CD4-positive, alpha-beta T cell (primary cell): ENCODE results near the gene RBM20. TPM values are rescaled to one million over a fixed set of nuclear protein-coding genes. Genes with fewer than 3 reads are reported as not detected.

ENCODE experiments used
- ATAC-seq: fragments of 200-7000 bp; cut with Tn5 transposase; one replicate; pipeline ENCODE4 v1.10.0; 2022; ENCODE audit warnings: mild to moderate bottlenecking; ENCODE audit not compliant: poor library complexity
- CTCF ChIA-PET: fragments of 350-600 bp; sonication (Branson Sonifier 250); formaldehyde crosslinking; loops from one replicate; lab custom pipeline; 2021; ENCODE audit warnings: antibody characterized with exemption, inconsistent platforms; lab: Charles Lee
- POLR2A ChIA-PET: fragments of 350-600 bp; sonication (Branson Sonifier 250); formaldehyde crosslinking; loops from one replicate; lab custom pipeline; 2021; ENCODE audit warnings: antibody characterized with exemption, inconsistent platforms; lab: Charles Lee
- DNase-seq, 14 experiments: peaks; one replicate each; pipeline ENCODE4 v3.0.0-alpha.2; 2013 to 2020; ENCODE audit warnings: mixed read lengths in 2 of 14
- H3K27ac ChIP-seq, 2 donors: one replicate each; pipeline versions ENCODE4 v1.5.1 to v1.7.0; 2013; ENCODE audit warnings: low read length in 2 of 2, low read depth in 1 of 2, mild to moderate bottlenecking in 1 of 2
- H3K27me3 ChIP-seq, 2 experiments: 1 replicate in 1 of 2; 2 replicates in 1 of 2; pipeline versions ENCODE4 v1.6.1 to v1.7.0; 2013; ENCODE audit warnings: low read length in 2 of 2, control low read depth in 1 of 2, mild to moderate bottlenecking in 1 of 2, moderate library complexity in 1 of 2; ENCODE audit not compliant: insufficient read depth in 2 of 2, control insufficient read depth in 1 of 2
- H3K36me3 ChIP-seq: one replicate; pipeline ENCODE4 v1.6.1; 2013; ENCODE audit warnings: low read length, control low read depth; ENCODE audit not compliant: insufficient read depth
- H3K4me1 ChIP-seq: one replicate; pipeline ENCODE4 v1.6.1; 2013; ENCODE audit warnings: low read length, control low read depth; ENCODE audit not compliant: insufficient read depth
- H3K4me3 ChIP-seq: one replicate; pipeline ENCODE4 v1.5.1; 2013; ENCODE audit warnings: mild to moderate bottlenecking, low read length, moderate library complexity
- H3K9me3 ChIP-seq, 2 experiments: 1 replicate in 1 of 2; 2 replicates in 1 of 2; pipeline versions ENCODE4 v1.6.1 to v1.7.0; 2013; ENCODE audit warnings: low read length in 2 of 2, mild to moderate bottlenecking in 2 of 2, control low read depth in 1 of 2, moderate library complexity in 1 of 2; ENCODE audit not compliant: control insufficient read depth in 1 of 2, insufficient read depth in 1 of 2
- H3K27ac Mint-ChIP-seq: one replicate; pipeline ENCODE4 v1.8.0; 2020; ENCODE audit warnings: mixed read lengths
- H3K27me3 Mint-ChIP-seq: one replicate; pipeline ENCODE4 v1.8.0; 2021; ENCODE audit warnings: mixed read lengths
- H3K36me3 Mint-ChIP-seq: one replicate; pipeline ENCODE4 v1.8.0; 2021; ENCODE audit warnings: low read depth, mixed read lengths
- H3K4me1 Mint-ChIP-seq: one replicate; pipeline ENCODE4 v1.8.0; 2021; ENCODE audit warnings: low read depth, mixed read lengths
- H3K4me3 Mint-ChIP-seq: one replicate; pipeline ENCODE4 v1.8.0; 2020; ENCODE audit warnings: mild to moderate bottlenecking, mixed read lengths
- H3K9me3 Mint-ChIP-seq: one replicate; pipeline ENCODE4 v1.8.0; 2020; ENCODE audit warnings: mixed read lengths
- intact Hi-C, 2 experiments: fragments of 100-400 bp; cut with DNase I in 1 of 2; cut with micrococcal nuclease in 1 of 2; formaldehyde crosslinking; loops; one replicate each; pipeline versions ENCODE4 v1.15.1 to v1.9.0; 2023 to 2025; cut with DNase I, micrococcal nuclease
- total RNA-seq, 174 experiments: library from RNA in 2 of 174; stranded (reverse) in 2 of 174; gene quantifications; one replicate each; pipeline ENCODE4 v1.2.3 and lab custom pipeline; 2021 to 2026
- TF ChIP-seq, protein P1 (sequence below): fragments of 200-600 bp; IDR thresholded peaks from one replicate; pipeline ENCODE4 v1.8.0; 2022; ENCODE audit warnings: antibody characterized with exemption, mild to moderate bottlenecking

The RBM20 gene
- total RNA-seq, 2 experiments from 2014 or later = 0.91 to 1.1 TPM

DNA sequence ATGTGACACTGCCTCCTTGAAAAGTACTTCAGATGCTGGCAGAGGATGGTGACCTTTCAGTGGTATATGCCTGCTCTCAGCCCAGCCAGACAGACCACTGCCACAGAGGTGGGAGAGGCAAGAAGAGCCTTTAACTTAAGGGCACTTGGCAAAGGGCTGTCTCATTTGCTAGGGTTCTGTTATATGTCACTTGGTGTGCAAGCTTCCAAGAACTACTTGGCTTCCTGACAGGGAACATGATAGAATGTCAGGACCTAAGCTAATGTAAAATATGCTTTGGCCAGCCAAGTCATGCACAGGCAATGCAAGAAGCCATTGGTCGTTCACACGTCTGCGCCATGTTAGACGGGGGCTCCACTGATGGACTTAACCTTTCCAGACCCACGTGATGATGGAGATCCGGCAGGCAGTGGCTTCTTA, 54.7 kb downstream of the RBM20 start:
- DNase-seq (no peak), ATAC-seq (no peak)
- Mint-ChIP-seq H3K27me3 (no peaks in the 10 kb centered on the region), H3K4me3 (no peak overlapping the region), H3K27ac (no peak overlapping the region), H3K36me3 (no peaks in the 10 kb centered on the region), H3K9me3 (no peaks in the 10 kb centered on the region), H3K4me1 (no peaks in the 10 kb centered on the region)
- H3K27me3 ChIP-seq = no peaks in the 10 kb centered on the region
- ChIA-PET POLR2A (no interaction called here), CTCF (interaction anchor here (0.7 kb wide), 1 partner anchor 200 kb away, joined by 3 read pairs; no protein-coding TSS in a partner anchor)
- H3K9me3 ChIP-seq = peaks cover 0 to 2% of the 10 kb centered on the region in 2 experiments
- TF ChIP-seq, protein P1, sequence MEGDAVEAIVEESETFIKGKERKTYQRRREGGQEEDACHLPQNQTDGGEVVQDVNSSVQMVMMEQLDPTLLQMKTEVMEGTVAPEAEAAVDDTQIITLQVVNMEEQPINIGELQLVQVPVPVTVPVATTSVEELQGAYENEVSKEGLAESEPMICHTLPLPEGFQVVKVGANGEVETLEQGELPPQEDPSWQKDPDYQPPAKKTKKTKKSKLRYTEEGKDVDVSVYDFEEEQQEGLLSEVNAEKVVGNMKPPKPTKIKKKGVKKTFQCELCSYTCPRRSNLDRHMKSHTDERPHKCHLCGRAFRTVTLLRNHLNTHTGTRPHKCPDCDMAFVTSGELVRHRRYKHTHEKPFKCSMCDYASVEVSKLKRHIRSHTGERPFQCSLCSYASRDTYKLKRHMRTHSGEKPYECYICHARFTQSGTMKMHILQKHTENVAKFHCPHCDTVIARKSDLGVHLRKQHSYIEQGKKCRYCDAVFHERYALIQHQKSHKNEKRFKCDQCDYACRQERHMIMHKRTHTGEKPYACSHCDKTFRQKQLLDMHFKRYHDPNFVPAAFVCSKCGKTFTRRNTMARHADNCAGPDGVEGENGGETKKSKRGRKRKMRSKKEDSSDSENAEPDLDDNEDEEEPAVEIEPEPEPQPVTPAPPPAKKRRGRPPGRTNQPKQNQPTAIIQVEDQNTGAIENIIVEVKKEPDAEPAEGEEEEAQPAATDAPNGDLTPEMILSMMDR = no peak
- intact Hi-C loops = no loop called here
- no peaks in the 10 kb centered on the region for H3K4me1 ChIP-seq
- H3K36me3 ChIP-seq = no peaks in the 10 kb centered on the region
- H3K4me3 ChIP-seq = no peak overlapping the region
- no peak overlapping the region for H3K27ac ChIP-seq

DNA sequence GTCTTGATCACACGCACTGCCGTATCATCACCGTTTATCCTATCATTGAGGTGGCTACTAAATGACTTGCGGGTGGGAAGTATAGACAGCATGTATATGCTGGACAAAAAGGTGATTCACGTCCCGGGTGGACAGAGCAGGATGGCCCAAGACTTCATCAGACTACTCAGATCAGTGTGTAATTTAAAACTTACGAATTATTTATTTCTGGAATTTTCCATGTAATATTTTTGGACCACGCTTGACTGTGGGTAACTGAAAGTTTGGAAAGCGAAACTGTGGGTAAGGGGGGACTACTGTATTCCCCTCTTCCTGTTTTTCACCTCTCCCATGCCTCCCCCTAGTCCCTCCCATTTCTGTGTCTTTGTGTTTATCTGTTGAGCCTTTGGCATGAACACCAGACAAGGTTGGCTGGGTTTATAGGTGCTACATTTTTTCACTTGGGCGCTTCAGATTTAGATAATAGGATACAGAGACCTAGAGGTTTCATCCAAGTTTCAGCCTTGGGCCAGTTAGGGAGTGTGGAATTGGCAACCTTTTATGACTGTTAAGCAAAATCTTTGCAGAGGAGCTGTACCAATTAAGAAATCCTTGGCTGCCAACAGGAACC, 55.8 kb downstream of the RBM20 start:
- TF ChIP-seq, protein P1 = no peak
- Mint-ChIP-seq H3K27ac (no peak overlapping the region), H3K36me3 (no peaks in the 10 kb centered on the region), H3K27me3 (no peaks in the 10 kb centered on the region), H3K9me3 (no peaks in the 10 kb centered on the region), H3K4me1 (no peaks in the 10 kb centered on the region), H3K4me3 (no peak overlapping the region)
- CTCF ChIA-PET = no interaction called here
- Histone ChIP-seq H3K4me3 (no peak overlapping the region), H3K27me3 (no peaks in the 10 kb centered on the region), H3K36me3 (no peaks in the 10 kb centered on the region), H3K9me3 (peaks cover 0 to 3% of the 10 kb centered on the region in 2 experiments), H3K4me1 (no peaks in the 10 kb centered on the region), H3K27ac (no peak overlapping the region)
- intact Hi-C loops = no loop called here
- POLR2A ChIA-PET = no interaction called here
- ATAC-seq (no peak), DNase-seq (no peak)

DNA sequence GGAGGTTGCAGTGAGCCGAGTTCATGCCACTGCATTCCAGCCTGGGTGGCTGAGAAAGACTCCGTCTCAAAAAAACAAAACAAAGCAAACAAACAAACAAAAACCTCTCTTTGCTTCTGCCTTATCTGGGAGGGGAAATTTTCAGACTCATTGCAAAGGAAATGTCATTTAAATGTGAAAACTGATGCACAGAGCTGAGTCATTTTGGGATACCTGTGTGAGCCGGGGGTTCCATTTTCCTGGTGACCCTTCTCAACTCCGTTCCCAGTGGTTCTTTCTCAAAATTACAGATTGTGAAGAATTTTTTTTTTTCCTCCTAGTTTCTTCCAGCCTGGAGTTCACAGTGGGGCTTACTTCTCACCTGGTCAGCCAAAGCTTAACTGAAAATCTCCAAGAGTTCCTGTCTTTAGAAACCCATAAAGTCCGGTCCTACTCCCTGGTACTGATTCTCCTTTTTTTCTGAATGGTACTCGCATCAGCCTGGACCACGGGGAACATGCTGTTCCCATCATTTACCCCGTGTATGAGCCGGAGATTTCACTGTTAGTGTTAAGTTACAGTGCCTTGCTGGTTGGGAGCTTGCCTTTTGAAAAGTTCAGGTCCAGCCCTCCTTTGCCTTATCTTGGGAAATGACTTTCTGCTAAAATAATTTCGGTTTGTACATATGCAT, 56.9 kb downstream of the RBM20 start:
- Histone ChIP-seq H3K27me3 (no peaks in the 10 kb centered on the region), H3K36me3 (no peaks in the 10 kb centered on the region), H3K27ac (no peak overlapping the region), H3K4me1 (no peaks in the 10 kb centered on the region), H3K9me3 (peaks cover 0 to 3% of the 10 kb centered on the region in 2 experiments), H3K4me3 (no peak overlapping the region)
- Mint-ChIP-seq H3K27ac (no peak overlapping the region), H3K27me3 (no peaks in the 10 kb centered on the region), H3K4me3 (no peak overlapping the region), H3K36me3 (no peaks in the 10 kb centered on the region), H3K9me3 (no peaks in the 10 kb centered on the region), H3K4me1 (no peaks in the 10 kb centered on the region)
- ChIA-PET CTCF (interaction anchor here (1.2 kb wide), 1 partner anchor 29 kb away, joined by 3 read pairs; no protein-coding TSS in a partner anchor), POLR2A (no interaction called here)
- intact Hi-C loops = no loop called here
- DNase-seq (no peak), ATAC-seq (no peak)
- TF ChIP-seq, protein P1 = no peak
